ENCODE results near the gene MAD1L1.

The MAD1L1 gene

GRCh38 chr7:2019461-2019710 is 213.4 kb downstream of the MAD1L1 start:
- no peak for DNase-seq

GRCh38 chr7:2018569-2019460 is 213.9 kb downstream of the MAD1L1 start:
- peak; percentile 53 for DNase-seq

GRCh38 chr7:2017914-2018568 is 214.7 kb downstream of the MAD1L1 start:
- no peak for DNase-seq

- no peak for DNase-seq
Observed at GRCh38 chr7:2017481-2017891, 215.3 kb downstream of the MAD1L1 start.

GRCh38 chr7:2016761-2017480 is 215.8 kb downstream of the MAD1L1 start:
- no peak for DNase-seq

- DNase-seq, result no peak
Observed at GRCh38 chr7:2016021-2016631, 216.6 kb downstream of the MAD1L1 start.

GRCh38 chr7:2015251-2015871 is 217.4 kb downstream of the MAD1L1 start:
- no peak for DNase-seq

GRCh38 chr7:2014391-2015241 is 218.1 kb downstream of the MAD1L1 start:
- DNase-seq, result no peak

GRCh38 chr7:2013381-2014311 is 219.1 kb downstream of the MAD1L1 start:
- DNase-seq, result no peak

- DNase-seq, result no peak
Observed at GRCh38 chr7:2012981-2013380, 219.8 kb downstream of the MAD1L1 start.

- DNase-seq, result no peak
Observed at GRCh38 chr7:2012044-2012900, 220.5 kb downstream of the MAD1L1 start.

- no peak for DNase-seq
Observed at GRCh38 chr7:2011266-2012043, 221.3 kb downstream of the MAD1L1 start.

GRCh38 chr7:2010551-2011265 is 222.0 kb downstream of the MAD1L1 start:
- DNase-seq, result no peak

- no peak for DNase-seq
Observed at GRCh38 chr7:2010101-2010500, 222.6 kb downstream of the MAD1L1 start.

- DNase-seq, result no peak
Observed at GRCh38 chr7:2009541-2010001, 223.2 kb downstream of the MAD1L1 start.

- DNase-seq, result no peak
Observed at GRCh38 chr7:2008936-2009540, 223.7 kb downstream of the MAD1L1 start.

GRCh38 chr7:2008101-2008935 is 224.4 kb downstream of the MAD1L1 start:
- no peak for DNase-seq
